CD14-positive monocyte (primary cell): ENCODE data around the gene DNAJB13. TPM values are rescaled to one million over a fixed set of nuclear protein-coding genes. Genes with fewer than 3 reads are reported as not detected.

Source experiments
- DNase-seq, 3 donors: peaks; one replicate each; pipeline ENCODE4 v3.0.0-alpha.2; 2011 to 2022
- H2AFZ ChIP-seq: 2 replicates; pipeline ENCODE4 v1.6.0; 2012; ENCODE audit warnings: mild to moderate bottlenecking, low read depth, low read length, inconsistent platforms; ENCODE audit not compliant: insufficient read depth, poor library complexity, severe bottlenecking
- H3K27ac ChIP-seq, 2 donors: 1 replicate in 1 of 2; 2 replicates in 1 of 2; pipeline ENCODE4 v1.5.1; 2012 to 2013; ENCODE audit warnings: low read length in 2 of 2, control low read depth in 1 of 2, inconsistent platforms in 1 of 2, low read depth in 1 of 2, mild to moderate bottlenecking in 1 of 2
- H3K27me3 ChIP-seq, 2 donors: one replicate each; pipeline versions ENCODE4 v1.6.0 to v1.6.1; 2011 to 2013; ENCODE audit warnings: low read length in 2 of 2; ENCODE audit not compliant: control insufficient read depth in 2 of 2, insufficient read depth in 2 of 2
- H3K36me3 ChIP-seq, 2 donors: replicated peaks in 1 of 2; 1 replicate in 1 of 2; 2 replicates in 1 of 2; pipeline versions ENCODE4 v1.5.1 to v1.6.1; 2012 to 2013; ENCODE audit warnings: low read length in 2 of 2, control low read depth in 1 of 2, inconsistent platforms in 1 of 2, mild to moderate bottlenecking in 1 of 2; ENCODE audit not compliant: insufficient read depth in 2 of 2, control insufficient read depth in 1 of 2
- H3K4me1 ChIP-seq, 2 donors: 1 replicate in 1 of 2; 2 replicates in 1 of 2; pipeline versions ENCODE4 v1.5.1 to v1.6.1; 2012 to 2013; ENCODE audit warnings: low read length in 2 of 2, control low read depth in 1 of 2, inconsistent platforms in 1 of 2, mild to moderate bottlenecking in 1 of 2, moderate library complexity in 1 of 2; ENCODE audit not compliant: insufficient read depth in 2 of 2, control insufficient read depth in 1 of 2
- H3K4me2 ChIP-seq: replicated peaks from 2 replicates; pipeline ENCODE3; 2012; ENCODE audit warnings: low read length, moderate library complexity, mild to moderate bottlenecking; ENCODE audit not compliant: poor library complexity, severe bottlenecking; ENCODE audit errors: extremely low read depth
- H3K4me3 ChIP-seq, 3 experiments: fragments of 200-600 bp in 1 of 3; sonication (generic) in 1 of 3; replicated peaks in 1 of 3; 1 replicate in 2 of 3; 2 replicates in 1 of 3; pipeline ENCODE4 v1.5.1; 2011 to 2013; ENCODE audit warnings: low read length in 3 of 3, mild to moderate bottlenecking in 3 of 3, control low read depth in 2 of 3, low read depth in 2 of 3, inconsistent platforms in 1 of 3, moderate library complexity in 1 of 3
- H3K79me2 ChIP-seq: 2 replicates; pipeline ENCODE4 v1.6.0; 2012; ENCODE audit warnings: mild to moderate bottlenecking, control low read depth, inconsistent platforms, low read length, moderate library complexity; ENCODE audit not compliant: insufficient read depth
- H3K9ac ChIP-seq: 2 replicates; pipeline ENCODE4 v1.6.0; 2017; ENCODE audit warnings: low read length, mild to moderate bottlenecking; ENCODE audit not compliant: insufficient read depth, poor library complexity, severe bottlenecking
- H3K9me3 ChIP-seq, 2 donors: replicated peaks in 1 of 2; 1 replicate in 1 of 2; 2 replicates in 1 of 2; pipeline versions ENCODE4 v1.5.1 to v1.6.1; 2012 to 2013; ENCODE audit warnings: low read length in 2 of 2, control low read depth in 1 of 2; ENCODE audit not compliant: control insufficient read depth in 1 of 2, insufficient read depth in 1 of 2
- H4K20me1 ChIP-seq: 2 replicates; pipeline ENCODE4 v1.6.0; 2012; ENCODE audit warnings: mild to moderate bottlenecking, low read length, control low read depth, moderate library complexity; ENCODE audit not compliant: insufficient read depth
- H3K27ac Mint-ChIP-seq, 7 donors: one replicate each; pipeline ENCODE4 v1.8.0; 2020; ENCODE audit warnings: mild to moderate bottlenecking in 7 of 7, mixed read lengths in 7 of 7, moderate library complexity in 6 of 7, inconsistent platforms in 2 of 7
- H3K27me3 Mint-ChIP-seq, 3 donors: one replicate each; pipeline ENCODE4 v1.8.0; 2021 to 2022; ENCODE audit warnings: low read depth in 3 of 3, mild to moderate bottlenecking in 3 of 3, mixed read lengths in 3 of 3, moderate library complexity in 3 of 3, inconsistent platforms in 1 of 3
- H3K36me3 Mint-ChIP-seq, 2 donors: one replicate each; pipeline ENCODE4 v1.8.0; 2020; ENCODE audit warnings: mixed read lengths in 2 of 2, inconsistent platforms in 1 of 2, mild to moderate bottlenecking in 1 of 2
- H3K4me1 Mint-ChIP-seq: one replicate; pipeline ENCODE4 v1.8.0; 2020; ENCODE audit warnings: mild to moderate bottlenecking, mixed read lengths
- H3K4me3 Mint-ChIP-seq, 2 donors: one replicate each; pipeline ENCODE4 v1.8.0; 2020; ENCODE audit warnings: mild to moderate bottlenecking in 2 of 2, mixed read lengths in 2 of 2, moderate library complexity in 1 of 2
- H3K9me3 Mint-ChIP-seq, 7 donors: one replicate each; pipeline ENCODE4 v1.8.0; 2020 to 2022; ENCODE audit warnings: mixed read lengths in 7 of 7, mild to moderate bottlenecking in 6 of 7, moderate library complexity in 6 of 7, inconsistent platforms in 2 of 7
- WGBS: methylation state at CpG from one replicate; pipeline ENCODE4 v1.1.5; 2013; ENCODE audit warnings: missing lambda C conversion rate; ENCODE audit not compliant: insufficient coverage; 5-methylcytosine and 5-hydroxymethylcytosine counted together
- intact Hi-C, 2 donors: fragments of 100-400 bp; cut with micrococcal nuclease; formaldehyde crosslinking; loops; one replicate each; pipeline versions ENCODE4 v1.15.0 to v1.15.1; 2023
- polyA plus RNA-seq, 3 donors: library from polyadenylated mRNA; depleted of rRNA in 1 of 3; unstranded in 2 of 3; stranded (reverse) in 1 of 3; fragments of 300-500 nt in 2 of 3; fragments of >200 nt in 1 of 3; fragmentation: Illumina TruSeq in 2 of 3; gene quantifications; 1 replicate in 2 of 3; 2 replicates in 1 of 3; pipeline ENCODE4 v1.2.3, GENCODE V29; 2012 to 2021
- TF ChIP-seq, protein P1 (sequence below): fragments of 200-600 bp; IDR thresholded peaks from one replicate; pipeline ENCODE4 v1.8.0; 2022; ENCODE audit warnings: antibody characterized with exemption, mild to moderate bottlenecking

DNAJB13 gene
- polyA plus RNA-seq, 3 donors, result not detected

DNA sequence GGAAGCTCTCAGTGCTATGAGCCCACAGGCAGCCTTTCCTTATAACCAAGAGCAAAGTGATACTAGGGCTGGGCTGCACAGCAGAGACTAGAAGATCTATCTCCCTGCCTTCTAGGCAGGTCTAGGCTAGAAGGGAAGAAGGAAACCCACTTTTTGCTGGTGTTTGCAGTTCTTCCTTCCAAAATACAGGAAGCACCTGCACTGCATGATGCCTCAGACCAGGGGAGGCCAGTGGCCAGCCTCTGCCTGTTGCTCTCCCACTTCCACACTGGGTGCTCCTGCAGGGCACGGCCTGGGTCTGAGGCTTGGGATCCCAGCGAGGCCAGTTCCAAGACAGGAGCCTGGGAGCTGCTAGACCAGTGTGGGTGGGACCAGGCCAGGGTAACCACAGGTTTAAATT lies 64.1 kb downstream of the DNAJB13 start:
- H3K4me1 Mint-ChIP-seq, result peaks cover 31% of the 10 kb centered on the region
- Histone ChIP-seq H3K9ac (no peak overlapping the region), H3K79me2 (peaks cover 4% of the 10 kb centered on the region), H3K36me3 (peaks cover 10 to 33% of the 10 kb centered on the region in 2 donors), H3K4me2 (no peak overlapping the region), H3K9me3 (no peaks in the 10 kb centered on the region), H3K4me1 (peaks cover 42 to 51% of the 10 kb centered on the region in 2 donors), H3K27ac (peak overlapping the region; percentile 33 to 38), H2AFZ (no peak overlapping the region), H4K20me1 (no peaks in the 10 kb centered on the region), H3K4me3 (no peak overlapping the region), H3K27me3 (no peaks in the 10 kb centered on the region)
- intact Hi-C loops, result no loop called here
- no peaks in the 10 kb centered on the region for H3K9me3 Mint-ChIP-seq
- H3K36me3 Mint-ChIP-seq, result peaks cover 40 to 59% of the 10 kb centered on the region in 2 donors
- H3K27ac Mint-ChIP-seq, result peak overlapping the region in 1 of 7 donors; percentile 21
- TF ChIP-seq, protein P1, sequence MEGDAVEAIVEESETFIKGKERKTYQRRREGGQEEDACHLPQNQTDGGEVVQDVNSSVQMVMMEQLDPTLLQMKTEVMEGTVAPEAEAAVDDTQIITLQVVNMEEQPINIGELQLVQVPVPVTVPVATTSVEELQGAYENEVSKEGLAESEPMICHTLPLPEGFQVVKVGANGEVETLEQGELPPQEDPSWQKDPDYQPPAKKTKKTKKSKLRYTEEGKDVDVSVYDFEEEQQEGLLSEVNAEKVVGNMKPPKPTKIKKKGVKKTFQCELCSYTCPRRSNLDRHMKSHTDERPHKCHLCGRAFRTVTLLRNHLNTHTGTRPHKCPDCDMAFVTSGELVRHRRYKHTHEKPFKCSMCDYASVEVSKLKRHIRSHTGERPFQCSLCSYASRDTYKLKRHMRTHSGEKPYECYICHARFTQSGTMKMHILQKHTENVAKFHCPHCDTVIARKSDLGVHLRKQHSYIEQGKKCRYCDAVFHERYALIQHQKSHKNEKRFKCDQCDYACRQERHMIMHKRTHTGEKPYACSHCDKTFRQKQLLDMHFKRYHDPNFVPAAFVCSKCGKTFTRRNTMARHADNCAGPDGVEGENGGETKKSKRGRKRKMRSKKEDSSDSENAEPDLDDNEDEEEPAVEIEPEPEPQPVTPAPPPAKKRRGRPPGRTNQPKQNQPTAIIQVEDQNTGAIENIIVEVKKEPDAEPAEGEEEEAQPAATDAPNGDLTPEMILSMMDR, result no peak
- peaks cover 0 to 2% (median 0%) of the 10 kb centered on the region in 3 donors for H3K27me3 Mint-ChIP-seq
- peak in 1 of 3 donors; percentile 29 for DNase-seq
- WGBS, result no CpG with 5 or more reads among the region's 2 CpGs
- no peak overlapping the region for H3K4me3 Mint-ChIP-seq

DNA sequence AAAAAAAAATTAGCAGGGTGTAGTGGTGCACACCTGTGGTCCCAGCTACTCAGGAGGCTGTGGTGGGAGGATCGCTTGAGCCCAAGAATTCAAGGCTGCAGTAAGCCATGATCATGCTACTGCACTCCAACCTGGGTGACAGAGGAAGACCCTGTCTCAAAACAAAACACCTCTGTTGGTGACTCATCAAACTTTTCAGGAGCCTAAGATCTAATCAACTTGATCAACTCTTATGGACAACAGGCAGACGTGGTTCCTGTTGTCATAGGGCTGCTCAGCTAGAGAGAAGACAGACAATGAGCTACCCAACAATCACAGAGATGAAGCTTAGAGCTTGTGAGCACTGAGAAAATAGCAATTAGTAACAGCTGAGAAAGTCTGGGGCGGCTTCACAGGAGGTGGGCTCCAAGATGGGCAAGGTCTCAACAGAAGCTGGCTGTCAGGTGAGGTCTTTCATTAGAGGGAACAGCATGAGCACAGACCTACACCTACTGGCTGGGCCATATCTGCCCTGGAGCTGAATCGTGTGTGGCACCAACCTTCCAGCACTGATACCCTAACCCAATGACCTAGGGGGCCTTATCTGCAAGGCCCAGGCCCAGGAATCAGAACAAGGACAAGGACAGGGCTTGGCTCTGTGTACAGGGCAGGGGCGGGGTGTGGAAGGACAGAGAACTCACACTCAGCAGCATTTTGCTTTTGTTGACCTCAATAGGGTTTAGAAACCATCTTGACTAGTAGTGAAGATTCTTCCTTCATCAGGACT lies 65.3 kb downstream of the DNAJB13 start:
- DNase-seq, result no peak
- no peak overlapping the region for H3K4me3 ChIP-seq
- Mint-ChIP-seq H3K9me3 (no peaks in the 10 kb centered on the region), H3K27ac (peak overlapping the region in 2 of 7 donors; percentile 15 to 64), H3K27me3 (peaks cover 0 to under 1% (median 0%) of the 10 kb centered on the region in 3 donors), H3K4me1 (peaks cover 20% of the 10 kb centered on the region), H3K36me3 (peaks cover 36 to 51% of the 10 kb centered on the region in 2 donors), H3K4me3 (no peak overlapping the region)
- no peak overlapping the region for H3K9ac ChIP-seq
- H2AFZ ChIP-seq, result no peak overlapping the region
- intact Hi-C loops, result no loop called here
- H3K79me2 ChIP-seq, result peaks cover 4% of the 10 kb centered on the region
- WGBS, result 100% methylated on average over 1 of the region's 5 CpGs
- H4K20me1 ChIP-seq, result no peaks in the 10 kb centered on the region
- no peaks in the 10 kb centered on the region for H3K27me3 ChIP-seq
- H3K4me2 ChIP-seq, result no peak overlapping the region
- TF ChIP-seq, protein P1, result no peak
- H3K27ac ChIP-seq, result peak overlapping the region in 1 of 2 donors; percentile 42
- peaks cover 10 to 33% of the 10 kb centered on the region in 2 donors for H3K36me3 ChIP-seq
- H3K9me3 ChIP-seq, result no peaks in the 10 kb centered on the region
- peaks cover 50 to 55% of the 10 kb centered on the region in 2 donors for H3K4me1 ChIP-seq
